Panc1 (cell line): ENCODE measurements around the gene IL17REL. TPM values are rescaled to one million over a fixed set of nuclear protein-coding genes. Genes with fewer than 3 reads are reported as not detected.

Source experiments
- ATAC-seq: fragments of 200-7000 bp; cut with Tn5 transposase; 2 replicates; pipeline ENCODE4 v1.9.1; 2020; ENCODE audit warnings: mild to moderate bottlenecking, moderate library complexity
- BruUV-seq: library from RNA; stranded (reverse); fragments of 400-500 nt; replicated peaks from 2 replicates; lab custom pipeline; 2021; lab: Mats Ljungman, UMichigan
- CTCF ChIA-PET: fragments of 300-600 bp; sonication (Branson Sonifier 250); formaldehyde crosslinking; loops from one replicate; lab custom pipeline; 2022; ENCODE audit warnings: antibody characterized with exemption; lab: Charles Lee
- POLR2A ChIA-PET: fragments of 300-600 bp; sonication (Branson Sonifier 250); formaldehyde crosslinking; loops from one replicate; lab custom pipeline; 2022; ENCODE audit warnings: antibody characterized with exemption; lab: Charles Lee
- DNase-seq: peaks from one replicate; pipeline ENCODE4 v3.0.0-alpha.2; 2010; ENCODE audit warnings: low read depth, low spot score
- H3K27ac ChIP-seq: 2 replicates; pipeline ENCODE4 v1.5.1; 2011; ENCODE audit warnings: mild to moderate bottlenecking, low read length, inconsistent platforms
- H3K27me3 ChIP-seq: fragments of 200-500 bp; sonication (Bioruptor generic); 2 replicates; pipeline ENCODE4 v1.6.0; 2014; ENCODE audit warnings: low read length, inconsistent platforms; ENCODE audit not compliant: control insufficient read depth, insufficient read depth
- H3K36me3 ChIP-seq: fragments of 200-500 bp; sonication (Bioruptor generic); 2 replicates; pipeline ENCODE4 v1.5.1; 2014; ENCODE audit warnings: inconsistent platforms, mild to moderate bottlenecking, low read length, moderate library complexity; ENCODE audit not compliant: control insufficient read depth, insufficient read depth
- H3K4me1 ChIP-seq: 2 replicates; pipeline ENCODE4 v1.5.1; 2011; ENCODE audit warnings: inconsistent platforms, mild to moderate bottlenecking, low read length, moderate library complexity; ENCODE audit not compliant: control insufficient read depth, insufficient read depth
- H3K4me3 ChIP-seq, 2 experiments: 2 replicates each; pipeline ENCODE4 v1.5.1; 2011 to 2012; ENCODE audit warnings: low read depth in 2 of 2, low read length in 2 of 2, mild to moderate bottlenecking in 2 of 2, inconsistent platforms in 1 of 2, moderate library complexity in 1 of 2
- H3K9me3 ChIP-seq: fragments of 200-500 bp; sonication (Bioruptor generic); 2 replicates; pipeline ENCODE4 v1.5.1; 2014; ENCODE audit warnings: low read depth, mild to moderate bottlenecking, inconsistent platforms, low read length, moderate library complexity; ENCODE audit not compliant: control insufficient read depth, insufficient read depth
- POLR2AphosphoS5 ChIP-seq: IDR thresholded peaks from 2 replicates; pipeline ENCODE4 v1.6.1; 2012; ENCODE audit warnings: mild to moderate bottlenecking, low read depth, low read length, moderate library complexity
- SIN3A ChIP-seq: IDR thresholded peaks from 2 replicates; pipeline ENCODE4 v1.6.1; 2012; ENCODE audit warnings: low read depth, mild to moderate bottlenecking, low read length, moderate library complexity, borderline replicate concordance; ENCODE audit not compliant: insufficient read depth
- TCF7L2 ChIP-seq: IDR thresholded peaks from 2 replicates; pipeline ENCODE4 v1.6.1; 2011; ENCODE audit warnings: mild to moderate bottlenecking, low read depth, low read length, inconsistent platforms
- in situ Hi-C: cut with HindIII; loops from 2 replicates; pipeline ENCODE4 v1.10.0; 2016; ENCODE audit warnings: low sequenced_read_pairs, low pct_unique_long_range_greater_than_20kb
- intact Hi-C: fragments of 100-400 bp; cut with micrococcal nuclease; formaldehyde crosslinking; loops from one replicate; pipeline ENCODE4 v1.10.0; 2022; ENCODE audit not compliant: unreplicated experiment
- total RNA-seq: library from RNA; stranded (reverse); gene quantifications from one replicate; pipeline ENCODE4 v1.2.1, GENCODE V29; 2021; ENCODE audit not compliant: unreplicated experiment
- TF ChIP-seq, protein P1 (sequence below), 2 experiments: IDR thresholded peaks; 2 replicates each; pipeline ENCODE4 v1.6.1; 2011 to 2012; ENCODE audit warnings: low read depth in 2 of 2, control low read depth in 1 of 2, low read length in 1 of 2, mild to moderate bottlenecking in 1 of 2, moderate library complexity in 1 of 2; ENCODE audit not compliant: insufficient read depth in 1 of 2
- TF ChIP-seq, protein P2 (sequence below): fragments of 450-650 bp; IDR thresholded peaks from 2 replicates; pipeline ENCODE4 v1.5.1; 2017; ENCODE audit warnings: mild to moderate bottlenecking

IL17REL gene
- total RNA-seq, 1 experiment from 2014 or later, result 0.82 TPM

DNA sequence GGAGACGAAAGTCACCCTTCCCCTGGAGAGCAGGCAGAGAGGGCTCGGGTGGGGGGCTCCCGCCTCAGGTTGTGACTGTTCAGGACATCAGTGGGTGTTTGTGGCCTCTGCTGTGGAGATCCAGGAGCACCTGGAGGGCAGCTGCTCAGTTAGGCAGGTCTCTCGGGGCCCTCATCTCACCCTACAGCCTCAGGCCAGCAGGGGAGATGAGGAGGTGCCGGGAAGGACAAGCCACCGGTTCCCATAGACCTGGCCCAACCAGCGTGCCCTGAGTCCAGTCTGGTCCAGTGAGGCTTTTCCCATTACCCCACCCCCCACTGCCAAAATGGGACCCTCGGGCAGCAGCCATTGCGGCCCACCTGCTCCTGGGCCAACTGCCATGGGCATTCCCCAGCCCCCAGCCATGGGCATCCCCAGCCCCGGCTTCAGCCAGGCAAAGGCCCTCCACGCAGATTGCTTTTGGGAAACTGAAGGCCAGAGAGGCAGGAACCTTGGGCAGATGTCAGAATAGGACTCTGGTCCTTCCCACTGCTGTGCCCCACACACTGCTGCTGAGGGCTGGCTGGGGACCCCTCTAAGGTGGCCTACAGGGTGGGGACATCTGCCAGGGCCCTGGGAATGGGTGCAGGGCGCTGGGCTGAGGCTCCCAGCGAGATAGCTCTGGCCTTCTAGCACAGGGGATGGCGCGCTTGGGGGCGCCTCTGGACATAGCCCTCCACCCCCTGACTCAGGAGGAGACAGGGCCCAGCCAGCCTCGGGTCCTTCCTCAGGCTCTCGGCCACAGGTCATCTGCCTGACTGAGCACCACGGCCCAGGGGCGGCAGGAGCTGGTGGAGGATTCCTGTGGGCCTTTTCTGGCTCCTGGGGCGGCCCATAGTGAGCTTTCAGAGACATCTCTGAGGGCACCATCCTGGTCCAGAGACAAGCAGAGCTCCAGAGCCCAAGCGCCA, 47.2 kb downstream of the IL17REL start:
- in situ Hi-C loops (no loop called here), intact Hi-C loops (no loop called here)
- Histone ChIP-seq H3K4me1 (peaks cover 59% of the 10 kb centered on the region), H3K27ac (peak overlapping the region; percentile 74), H3K36me3 (no peaks in the 10 kb centered on the region; the same call in none of the 2 replicates), H3K9me3 (no peaks in the 10 kb centered on the region), H3K4me3 (peak overlapping the region in 1 of 2 experiments; percentile 24; a peak in 1 of 4 replicates), H3K27me3 (no peaks in the 10 kb centered on the region)
- CTCF ChIA-PET, result interaction anchor here (1.1 kb wide), 1 partner anchor 65 kb away, joined by 3 read pairs; no protein-coding TSS in a partner anchor
- BruUV-seq, result no TSS peak
- POLR2A ChIA-PET, result interaction anchor here (0.6 to 0.9 kb wide), 2 partner anchors 34 to 62 kb away, joined by 3 read pairs; no protein-coding TSS in a partner anchor
- DNase-seq, result no peak
- ATAC-seq, result 0 out of 2 replicates have a peak, but pooled peaks have one; percentile 0
- TF ChIP-seq POLR2AphosphoS5 (0 out of 2 replicates have a peak, but pooled peaks have one; percentile 32), TCF7L2 (no peak)

DNA sequence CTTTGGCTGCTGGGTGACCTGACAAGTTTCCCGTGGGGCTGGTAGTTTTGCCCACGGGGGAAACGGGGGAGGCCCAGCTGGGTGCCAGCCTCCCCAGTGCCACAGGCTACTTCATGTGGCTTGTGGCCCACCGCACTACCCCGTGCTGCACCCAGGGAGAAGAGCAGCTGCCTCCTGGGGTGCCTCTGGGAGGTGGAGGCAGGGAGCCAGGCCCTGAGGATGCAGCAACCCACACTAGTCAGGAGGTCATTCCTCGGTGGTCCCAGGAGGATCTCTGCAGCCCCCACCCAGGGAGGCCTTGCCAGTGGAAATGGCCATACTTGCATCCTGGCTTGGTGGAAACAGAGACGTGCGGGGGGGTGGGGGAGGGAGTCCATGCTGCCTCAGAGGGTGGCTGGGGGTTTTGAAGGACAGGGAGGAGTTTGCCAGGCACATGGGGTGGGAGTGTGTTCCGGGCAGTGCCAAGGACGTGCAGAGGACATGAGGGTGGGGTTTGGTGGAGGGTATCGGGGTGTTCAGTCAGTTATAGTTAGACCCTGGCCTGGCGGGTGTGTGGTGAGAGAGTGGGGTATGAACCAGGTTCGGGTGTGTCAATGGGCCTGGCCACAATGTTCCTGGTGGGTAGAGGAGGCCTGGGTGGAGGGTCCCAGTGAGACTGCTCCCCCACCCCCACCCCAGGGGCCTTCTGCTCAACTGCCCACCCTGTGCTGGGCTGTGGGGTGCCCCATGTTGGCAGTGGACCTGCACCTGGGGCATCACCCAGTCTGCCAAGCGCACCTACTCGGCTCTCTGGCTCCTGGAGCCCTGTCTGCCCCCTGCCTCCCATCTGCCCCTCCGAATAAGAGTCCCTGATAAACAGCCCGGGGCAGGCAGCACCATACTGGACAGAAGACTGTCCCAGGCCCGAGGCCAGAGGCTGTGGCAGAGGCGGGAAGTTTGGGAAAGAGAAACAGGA, 48.2 kb downstream of the IL17REL start:
- CTCF ChIA-PET, result no interaction called here
- ATAC-seq (no peak), DNase-seq (no peak)
- in situ Hi-C loops, result no loop called here
- no TSS peak for BruUV-seq
- Histone ChIP-seq H3K27me3 (no peaks in the 10 kb centered on the region), H3K36me3 (no peaks in the 10 kb centered on the region; the same call in none of the 2 replicates), H3K4me1 (peaks cover 54% of the 10 kb centered on the region), H3K4me3 (peak overlapping the region; percentile 70 to 71), H3K9me3 (no peaks in the 10 kb centered on the region), H3K27ac (peak overlapping the region; percentile 74)
- TF ChIP-seq TCF7L2, result no peak
- TF ChIP-seq, protein P1, sequence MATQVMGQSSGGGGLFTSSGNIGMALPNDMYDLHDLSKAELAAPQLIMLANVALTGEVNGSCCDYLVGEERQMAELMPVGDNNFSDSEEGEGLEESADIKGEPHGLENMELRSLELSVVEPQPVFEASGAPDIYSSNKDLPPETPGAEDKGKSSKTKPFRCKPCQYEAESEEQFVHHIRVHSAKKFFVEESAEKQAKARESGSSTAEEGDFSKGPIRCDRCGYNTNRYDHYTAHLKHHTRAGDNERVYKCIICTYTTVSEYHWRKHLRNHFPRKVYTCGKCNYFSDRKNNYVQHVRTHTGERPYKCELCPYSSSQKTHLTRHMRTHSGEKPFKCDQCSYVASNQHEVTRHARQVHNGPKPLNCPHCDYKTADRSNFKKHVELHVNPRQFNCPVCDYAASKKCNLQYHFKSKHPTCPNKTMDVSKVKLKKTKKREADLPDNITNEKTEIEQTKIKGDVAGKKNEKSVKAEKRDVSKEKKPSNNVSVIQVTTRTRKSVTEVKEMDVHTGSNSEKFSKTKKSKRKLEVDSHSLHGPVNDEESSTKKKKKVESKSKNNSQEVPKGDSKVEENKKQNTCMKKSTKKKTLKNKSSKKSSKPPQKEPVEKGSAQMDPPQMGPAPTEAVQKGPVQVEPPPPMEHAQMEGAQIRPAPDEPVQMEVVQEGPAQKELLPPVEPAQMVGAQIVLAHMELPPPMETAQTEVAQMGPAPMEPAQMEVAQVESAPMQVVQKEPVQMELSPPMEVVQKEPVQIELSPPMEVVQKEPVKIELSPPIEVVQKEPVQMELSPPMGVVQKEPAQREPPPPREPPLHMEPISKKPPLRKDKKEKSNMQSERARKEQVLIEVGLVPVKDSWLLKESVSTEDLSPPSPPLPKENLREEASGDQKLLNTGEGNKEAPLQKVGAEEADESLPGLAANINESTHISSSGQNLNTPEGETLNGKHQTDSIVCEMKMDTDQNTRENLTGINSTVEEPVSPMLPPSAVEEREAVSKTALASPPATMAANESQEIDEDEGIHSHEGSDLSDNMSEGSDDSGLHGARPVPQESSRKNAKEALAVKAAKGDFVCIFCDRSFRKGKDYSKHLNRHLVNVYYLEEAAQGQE (IDR thresholded peaks at IDR 0.05; ENCODE audit: insufficient read depth in 1 of 2, low read depth in 2 of 2, low read length in 1 of 2), result no peak
- TF ChIP-seq POLR2AphosphoS5, result no peak; the same call in 1 of the 2 replicates
- TF ChIP-seq, protein P2, sequence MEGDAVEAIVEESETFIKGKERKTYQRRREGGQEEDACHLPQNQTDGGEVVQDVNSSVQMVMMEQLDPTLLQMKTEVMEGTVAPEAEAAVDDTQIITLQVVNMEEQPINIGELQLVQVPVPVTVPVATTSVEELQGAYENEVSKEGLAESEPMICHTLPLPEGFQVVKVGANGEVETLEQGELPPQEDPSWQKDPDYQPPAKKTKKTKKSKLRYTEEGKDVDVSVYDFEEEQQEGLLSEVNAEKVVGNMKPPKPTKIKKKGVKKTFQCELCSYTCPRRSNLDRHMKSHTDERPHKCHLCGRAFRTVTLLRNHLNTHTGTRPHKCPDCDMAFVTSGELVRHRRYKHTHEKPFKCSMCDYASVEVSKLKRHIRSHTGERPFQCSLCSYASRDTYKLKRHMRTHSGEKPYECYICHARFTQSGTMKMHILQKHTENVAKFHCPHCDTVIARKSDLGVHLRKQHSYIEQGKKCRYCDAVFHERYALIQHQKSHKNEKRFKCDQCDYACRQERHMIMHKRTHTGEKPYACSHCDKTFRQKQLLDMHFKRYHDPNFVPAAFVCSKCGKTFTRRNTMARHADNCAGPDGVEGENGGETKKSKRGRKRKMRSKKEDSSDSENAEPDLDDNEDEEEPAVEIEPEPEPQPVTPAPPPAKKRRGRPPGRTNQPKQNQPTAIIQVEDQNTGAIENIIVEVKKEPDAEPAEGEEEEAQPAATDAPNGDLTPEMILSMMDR, result no peak
- no peak for TF ChIP-seq SIN3A
- intact Hi-C loops, result no loop called here
- POLR2A ChIA-PET, result no interaction called here
